ENCODE measurements around the gene C12orf42. TPM values are rescaled to one million over a fixed set of nuclear protein-coding genes. Genes with fewer than 3 reads are reported as not detected.
A peak's percentile ranks its signal among the peaks of the same experiment; 100 is the strongest.

Gene C12orf42
- total and polyA plus RNA-seq, 10 of the 15 experiments (the other 5 are each of a cell fraction or from before 2014, with no cell fraction given) = 1.4 to 7.0 (median 2.4) TPM

GRCh38 chr12:103442822-103443221 is 52.9 kb downstream of the C12orf42 start:
- in situ Hi-C loops (cut with MboI) (no loop called here), intact Hi-C loops (cut with micrococcal nuclease; ENCODE audit: unreplicated experiment) (loop anchor here (5.0 kb wide), 2 partner anchors 261 to 486 kb away; partner anchors contain the start of gene ASCL1)
- TF ChIP-seq PAX5 (IDR thresholded peaks at IDR 0.05; ENCODE audit: borderline replicate concordance, low read depth, low read length) (no peak), ZBED1 (IDR thresholded peaks at IDR 0.05; ENCODE audit: borderline replicate concordance) (0 out of 2 replicates have a peak, but pooled peaks have one; percentile 35), EP300 (IDR thresholded peaks at IDR 0.05; ENCODE audit: borderline replicate concordance in 1 of 2, control insufficient read depth in 1 of 2, low read depth in 2 of 2, low read length in 2 of 2) (no peak), RCOR1 (conservative IDR thresholded peaks at IDR 0.05; ENCODE audit: low read depth, low read length) (no peak), LARP7 (IDR thresholded peaks at IDR 0.05) (no peak), RAD51 (IDR thresholded peaks at IDR 0.05) (no peak), WRNIP1 (IDR thresholded peaks at IDR 0.05; ENCODE audit: borderline replicate concordance, low read depth, low read length) (no peak), BCL3 (IDR thresholded peaks at IDR 0.05; ENCODE audit: borderline replicate concordance, insufficient read depth, low read depth, low read length, poor library complexity, severe bottlenecking) (no peak), ZNF24 (IDR thresholded peaks at IDR 0.05) (peak; percentile 39; the same call in 1 of the 2 replicates), CBX5 (IDR thresholded peaks at IDR 0.05; ENCODE audit: low read depth) (no peak), BMI1 (IDR thresholded peaks at IDR 0.05; ENCODE audit: borderline replicate concordance) (no peak), IRF4 (IDR thresholded peaks at IDR 0.05; ENCODE audit: low read depth, low read length) (peak; percentile 70; the same call in 1 of the 2 replicates), MAX (IDR thresholded peaks at IDR 0.05; ENCODE audit: low read depth, low read length) (no peak), STAT3 (IDR thresholded peaks at IDR 0.05; ENCODE audit: low read depth, low read length) (no peak), ZZZ3 (IDR thresholded peaks at IDR 0.05; ENCODE audit: control insufficient read depth, insufficient read length, low read depth) (no peak), EED (IDR thresholded peaks at IDR 0.05; ENCODE audit: low read depth) (peak; percentile 76), RAD21 (IDR thresholded peaks at IDR 0.05; ENCODE audit: insufficient read depth, low read depth, low read length) (no peak), CREM (IDR thresholded peaks at IDR 0.05; ENCODE audit: low read depth) (0 out of 2 replicates have a peak, but pooled peaks have one; percentile 31), MYC (IDR thresholded peaks at IDR 0.05; ENCODE audit: insufficient read depth, insufficient read length, insufficient replicate concordance, low read length, severe bottlenecking) (no peak), ASH2L (IDR thresholded peaks at IDR 0.05; ENCODE audit: borderline replicate concordance, low read depth) (no peak)
- TF ChIP-seq, protein P1, sequence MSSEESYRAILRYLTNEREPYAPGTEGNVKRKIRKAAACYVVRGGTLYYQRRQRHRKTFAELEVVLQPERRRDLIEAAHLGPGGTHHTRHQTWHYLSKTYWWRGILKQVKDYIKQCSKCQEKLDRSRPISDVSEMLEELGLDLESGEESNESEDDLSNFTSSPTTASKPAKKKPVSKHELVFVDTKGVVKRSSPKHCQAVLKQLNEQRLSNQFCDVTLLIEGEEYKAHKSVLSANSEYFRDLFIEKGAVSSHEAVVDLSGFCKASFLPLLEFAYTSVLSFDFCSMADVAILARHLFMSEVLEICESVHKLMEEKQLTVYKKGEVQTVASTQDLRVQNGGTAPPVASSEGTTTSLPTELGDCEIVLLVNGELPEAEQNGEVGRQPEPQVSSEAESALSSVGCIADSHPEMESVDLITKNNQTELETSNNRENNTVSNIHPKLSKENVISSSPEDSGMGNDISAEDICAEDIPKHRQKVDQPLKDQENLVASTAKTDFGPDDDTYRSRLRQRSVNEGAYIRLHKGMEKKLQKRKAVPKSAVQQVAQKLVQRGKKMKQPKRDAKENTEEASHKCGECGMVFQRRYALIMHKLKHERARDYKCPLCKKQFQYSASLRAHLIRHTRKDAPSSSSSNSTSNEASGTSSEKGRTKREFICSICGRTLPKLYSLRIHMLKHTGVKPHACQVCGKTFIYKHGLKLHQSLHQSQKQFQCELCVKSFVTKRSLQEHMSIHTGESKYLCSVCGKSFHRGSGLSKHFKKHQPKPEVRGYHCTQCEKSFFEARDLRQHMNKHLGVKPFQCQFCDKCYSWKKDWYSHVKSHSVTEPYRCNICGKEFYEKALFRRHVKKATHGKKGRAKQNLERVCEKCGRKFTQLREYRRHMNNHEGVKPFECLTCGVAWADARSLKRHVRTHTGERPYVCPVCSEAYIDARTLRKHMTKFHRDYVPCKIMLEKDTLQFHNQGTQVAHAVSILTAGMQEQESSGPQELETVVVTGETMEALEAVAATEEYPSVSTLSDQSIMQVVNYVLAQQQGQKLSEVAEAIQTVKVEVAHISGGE (CRISPR knock-in tag; IDR thresholded peaks at IDR 0.05) = no peak

More at GRCh38 chr12:103442822-103443221, 52.9 kb downstream of the C12orf42 start:
- Histone ChIP-seq H4K20me1 (ENCODE audit: control insufficient read depth, insufficient read depth) (no peaks in the 10 kb centered on the region), H3K4me2 (ENCODE audit: control insufficient read depth, insufficient read depth) (peak overlapping the region; percentile 21; the same call in 1 of the 2 replicates), H3K27ac (ENCODE audit: control insufficient read depth, insufficient read depth) (peak overlapping the region; percentile 58), H2AFZ (ENCODE audit: control insufficient read depth, low read depth, low read length) (0 out of 2 replicates have a peak overlapping the region, but pooled peaks have one; percentile 17), H3K36me3 (ENCODE audit: control insufficient read depth in 2 of 2, insufficient read depth in 2 of 2, low read length in 1 of 2) (no peaks in the 10 kb centered on the region), H3K9me3 (replicated peaks; ENCODE audit: control insufficient read depth, insufficient read depth, low read length) (no peaks in the 10 kb centered on the region; the same call in 1 of the 3 replicates), H3K79me2 (ENCODE audit: control insufficient read depth, insufficient read depth, low read length) (no peaks in the 10 kb centered on the region; the same call in 1 of the 2 replicates), H3K9ac (ENCODE audit: control insufficient read depth, insufficient read depth, low read length) (no peak overlapping the region), H3K4me3 (no peak overlapping the region), H3K27me3 (replicated peaks in 1 of 2; ENCODE audit: control insufficient read depth in 2 of 2, insufficient read depth in 2 of 2, low read length in 1 of 2) (no peaks in the 10 kb centered on the region), H3K4me1 (ENCODE audit: control insufficient read depth, insufficient read depth, low read length) (peaks cover 22% of the 10 kb centered on the region)
- no TSS peak for BruUV-seq (replicated peaks)
- ChIA-PET CTCF (interaction anchor here (1.6 kb wide), 1 partner anchor 17 kb away, joined by 8 read pairs; no protein-coding TSS in a partner anchor), POLR2A (no interaction called here), SMC1A (ENCODE audit: uncharacterized antibody, unreplicated experiment) (interaction anchor here (1.4 to 3.4 kb wide), 4 partner anchors 19 to 327 kb away, joined by 3 to 20 read pairs (median 4); no protein-coding TSS in a partner anchor), RAD21 (ENCODE audit: unreplicated experiment) (interaction anchor here (1.7 to 4.0 kb wide), 2 partner anchors 14 to 19 kb away, joined by 6 to 24 read pairs; no protein-coding TSS in a partner anchor)
- ATAC-seq (peak; percentile 51), FAIRE-seq (peak; percentile 77), DNase-seq (ENCODE audit: low read depth, low spot score) (peak; percentile 45)
- WGBS (ENCODE audit: insufficient coverage, insufficient replicate concordance, low lambda C conversion rate, missing lambda C conversion rate) = 14% methylated on average over 3 of the region's 3 CpGs

All from GM12878 (cell line).